HepG2 (cell line): ENCODE results near the gene KLF6. TPM values are rescaled to one million over a fixed set of nuclear protein-coding genes. Genes with fewer than 3 reads are reported as not detected.

Experiments
- BCL6 ChIP-seq: IDR thresholded peaks from 2 replicates; pipeline ENCODE4 v1.6.1; 2016; ENCODE audit warnings: missing genetic modification reagents, missing compliant biosample characterization
- NKX3-1 ChIP-seq: sonication (generic); formaldehyde crosslinking; IDR thresholded peaks from 2 replicates; pipeline ENCODE4 v1.5.0; 2020; ENCODE audit warnings: missing genetic modification reagents
- SRSF4 ChIP-seq: fragments of 200-400 bp; formaldehyde crosslinking; IDR thresholded peaks from one replicate; pipeline ENCODE4 v1.6.1; 2018; ENCODE audit warnings: mild to moderate bottlenecking, low read depth, low read length, moderate library complexity; ENCODE audit not compliant: poor library complexity, severe bottlenecking
- TBL1XR1 ChIP-seq: fragments of 150-350 bp; IDR thresholded peaks from 2 replicates; pipeline ENCODE4 v1.6.1; 2014; ENCODE audit warnings: borderline replicate concordance, low read length; ENCODE audit not compliant: partially characterized antibody
- ZMAT3 ChIP-seq: sonication (generic); formaldehyde crosslinking; conservative IDR thresholded peaks from 2 replicates; pipeline ENCODE4 v1.7.0; 2021; ENCODE audit warnings: missing genetic modification reagents
- ZNF629 ChIP-seq: sonication (generic); formaldehyde crosslinking; conservative IDR thresholded peaks from 2 replicates; pipeline ENCODE4 v1.5.0; 2020; ENCODE audit warnings: missing genetic modification reagents
- polyA plus RNA-seq, 8 experiments: library from polyadenylated mRNA; depleted of rRNA in 3 of 8; stranded (reverse) in 7 of 8; unstranded in 1 of 8; fragments of >200 nt; fragmentation: Illumina TruSeq in 4 of 8; extraction: Trizol in 4 of 8; gene quantifications; 2 replicates each; pipeline versions ENCODE4 v1.2.1 to v1.2.3, GENCODE V29; 2011 to 2016; ENCODE audit warnings: low read depth in 4 of 8, missing spikeins in 1 of 8, mixed read lengths in 1 of 8; ENCODE audit not compliant: insufficient read depth in 1 of 8
- total RNA-seq, 5 experiments: library from RNA; depleted of rRNA; stranded (reverse); fragments of >200 nt; fragmentation: Illumina TruSeq; extraction: Trizol; gene quantifications; 2 replicates each; pipeline ENCODE4 v1.2.3, GENCODE V29; 2016; ENCODE audit warnings: low read depth in 1 of 5
- TF ChIP-seq, protein P1 (sequence below), 2 experiments: sonication (generic) in 1 of 2; formaldehyde crosslinking in 1 of 2; IDR thresholded peaks; 2 replicates each; pipeline versions ENCODE4 v1.4.0 to v1.6.1; 2016 to 2020; ENCODE audit warnings: borderline replicate concordance in 1 of 2, low read depth in 1 of 2, mild to moderate bottlenecking in 1 of 2, missing genetic modification reagents in 1 of 2
- TF ChIP-seq, protein P2 (sequence below): IDR thresholded peaks from 2 replicates; pipeline ENCODE4 v1.4.0; 2020; ENCODE audit warnings: mild to moderate bottlenecking, missing genetic modification reagents
- TF ChIP-seq, protein P3 (sequence below): sonication (generic); formaldehyde crosslinking; IDR thresholded peaks from 2 replicates; pipeline ENCODE4 v1.4.0; 2020; ENCODE audit warnings: low read depth, mild to moderate bottlenecking, missing genetic modification reagents

Gene KLF6
- total and polyA plus RNA-seq, 2 of the 13 experiments (the other 11 are each of a cell fraction or from before 2014, with no cell fraction given), result 27.0 to 71.9 TPM

DNA sequence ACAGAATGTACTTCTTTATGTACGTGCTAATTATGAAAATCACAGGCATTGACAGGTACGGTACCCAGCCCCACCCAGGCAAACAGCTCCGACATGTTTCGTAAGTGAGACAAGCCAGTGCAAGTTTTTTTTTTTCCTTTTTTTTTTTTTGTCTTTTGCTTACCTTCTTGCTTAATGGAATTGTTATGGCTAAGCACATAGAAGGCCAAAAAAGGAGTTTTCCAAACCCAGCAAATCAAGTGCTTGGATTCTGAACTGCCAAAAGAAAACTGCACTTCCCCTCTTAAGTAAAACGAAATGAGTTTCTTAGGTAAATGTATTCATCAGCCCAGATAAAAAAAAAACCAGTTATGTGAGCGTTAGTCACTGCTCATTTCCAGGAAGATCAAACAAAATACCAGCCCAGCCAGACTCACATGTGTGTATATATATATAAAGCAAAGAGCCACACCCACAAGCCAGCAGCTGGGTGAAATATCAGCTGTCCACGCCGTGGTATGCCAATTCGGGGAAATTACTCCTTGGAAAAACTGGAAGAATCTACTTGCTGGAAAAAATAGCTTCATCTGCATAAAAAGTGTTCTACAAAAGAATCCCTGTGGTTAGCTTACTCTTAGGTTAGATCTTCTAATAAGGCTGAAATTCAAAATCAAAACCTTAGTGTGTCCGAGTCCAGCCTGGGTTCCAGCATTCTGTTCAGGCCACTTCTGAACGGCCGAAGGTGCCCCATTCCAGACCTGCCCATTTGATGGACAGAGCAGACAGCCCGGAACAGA is 8.0 kb downstream of the KLF6 start (continued):
- TF ChIP-seq, protein P1, sequence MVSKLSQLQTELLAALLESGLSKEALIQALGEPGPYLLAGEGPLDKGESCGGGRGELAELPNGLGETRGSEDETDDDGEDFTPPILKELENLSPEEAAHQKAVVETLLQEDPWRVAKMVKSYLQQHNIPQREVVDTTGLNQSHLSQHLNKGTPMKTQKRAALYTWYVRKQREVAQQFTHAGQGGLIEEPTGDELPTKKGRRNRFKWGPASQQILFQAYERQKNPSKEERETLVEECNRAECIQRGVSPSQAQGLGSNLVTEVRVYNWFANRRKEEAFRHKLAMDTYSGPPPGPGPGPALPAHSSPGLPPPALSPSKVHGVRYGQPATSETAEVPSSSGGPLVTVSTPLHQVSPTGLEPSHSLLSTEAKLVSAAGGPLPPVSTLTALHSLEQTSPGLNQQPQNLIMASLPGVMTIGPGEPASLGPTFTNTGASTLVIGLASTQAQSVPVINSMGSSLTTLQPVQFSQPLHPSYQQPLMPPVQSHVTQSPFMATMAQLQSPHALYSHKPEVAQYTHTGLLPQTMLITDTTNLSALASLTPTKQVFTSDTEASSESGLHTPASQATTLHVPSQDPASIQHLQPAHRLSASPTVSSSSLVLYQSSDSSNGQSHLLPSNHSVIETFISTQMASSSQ (IDR thresholded peaks at IDR 0.05; ENCODE audit: low read depth), result no peak
- TF ChIP-seq, protein P1 (CRISPR knock-in tag; IDR thresholded peaks at IDR 0.05; ENCODE audit: borderline replicate concordance), result no peak
- no peak for TF ChIP-seq ZNF629 (CRISPR knock-in tag)
- peak; percentile 94 for TF ChIP-seq BCL6 (CRISPR knock-in tag)
- TF ChIP-seq, protein P2, sequence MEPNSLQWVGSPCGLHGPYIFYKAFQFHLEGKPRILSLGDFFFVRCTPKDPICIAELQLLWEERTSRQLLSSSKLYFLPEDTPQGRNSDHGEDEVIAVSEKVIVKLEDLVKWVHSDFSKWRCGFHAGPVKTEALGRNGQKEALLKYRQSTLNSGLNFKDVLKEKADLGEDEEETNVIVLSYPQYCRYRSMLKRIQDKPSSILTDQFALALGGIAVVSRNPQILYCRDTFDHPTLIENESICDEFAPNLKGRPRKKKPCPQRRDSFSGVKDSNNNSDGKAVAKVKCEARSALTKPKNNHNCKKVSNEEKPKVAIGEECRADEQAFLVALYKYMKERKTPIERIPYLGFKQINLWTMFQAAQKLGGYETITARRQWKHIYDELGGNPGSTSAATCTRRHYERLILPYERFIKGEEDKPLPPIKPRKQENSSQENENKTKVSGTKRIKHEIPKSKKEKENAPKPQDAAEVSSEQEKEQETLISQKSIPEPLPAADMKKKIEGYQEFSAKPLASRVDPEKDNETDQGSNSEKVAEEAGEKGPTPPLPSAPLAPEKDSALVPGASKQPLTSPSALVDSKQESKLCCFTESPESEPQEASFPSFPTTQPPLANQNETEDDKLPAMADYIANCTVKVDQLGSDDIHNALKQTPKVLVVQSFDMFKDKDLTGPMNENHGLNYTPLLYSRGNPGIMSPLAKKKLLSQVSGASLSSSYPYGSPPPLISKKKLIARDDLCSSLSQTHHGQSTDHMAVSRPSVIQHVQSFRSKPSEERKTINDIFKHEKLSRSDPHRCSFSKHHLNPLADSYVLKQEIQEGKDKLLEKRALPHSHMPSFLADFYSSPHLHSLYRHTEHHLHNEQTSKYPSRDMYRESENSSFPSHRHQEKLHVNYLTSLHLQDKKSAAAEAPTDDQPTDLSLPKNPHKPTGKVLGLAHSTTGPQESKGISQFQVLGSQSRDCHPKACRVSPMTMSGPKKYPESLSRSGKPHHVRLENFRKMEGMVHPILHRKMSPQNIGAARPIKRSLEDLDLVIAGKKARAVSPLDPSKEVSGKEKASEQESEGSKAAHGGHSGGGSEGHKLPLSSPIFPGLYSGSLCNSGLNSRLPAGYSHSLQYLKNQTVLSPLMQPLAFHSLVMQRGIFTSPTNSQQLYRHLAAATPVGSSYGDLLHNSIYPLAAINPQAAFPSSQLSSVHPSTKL (CRISPR knock-in tag), result peak; percentile 29; the same call in 1 of the 2 replicates
- TF ChIP-seq, protein P3, sequence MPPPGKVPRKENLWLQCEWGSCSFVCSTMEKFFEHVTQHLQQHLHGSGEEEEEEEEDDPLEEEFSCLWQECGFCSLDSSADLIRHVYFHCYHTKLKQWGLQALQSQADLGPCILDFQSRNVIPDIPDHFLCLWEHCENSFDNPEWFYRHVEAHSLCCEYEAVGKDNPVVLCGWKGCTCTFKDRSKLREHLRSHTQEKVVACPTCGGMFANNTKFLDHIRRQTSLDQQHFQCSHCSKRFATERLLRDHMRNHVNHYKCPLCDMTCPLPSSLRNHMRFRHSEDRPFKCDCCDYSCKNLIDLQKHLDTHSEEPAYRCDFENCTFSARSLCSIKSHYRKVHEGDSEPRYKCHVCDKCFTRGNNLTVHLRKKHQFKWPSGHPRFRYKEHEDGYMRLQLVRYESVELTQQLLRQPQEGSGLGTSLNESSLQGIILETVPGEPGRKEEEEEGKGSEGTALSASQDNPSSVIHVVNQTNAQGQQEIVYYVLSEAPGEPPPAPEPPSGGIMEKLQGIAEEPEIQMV (CRISPR knock-in tag), result no peak
- TF ChIP-seq NKX3-1 (CRISPR knock-in tag), result 0 out of 2 replicates have a peak, but pooled peaks have one; percentile 40
- TF ChIP-seq TBL1XR1, result peak; percentile 51
- peak; percentile 20 for TF ChIP-seq SRSF4
- TF ChIP-seq ZMAT3 (CRISPR knock-in tag), result no peak
